Left ventricle myocardium superior (tissue), 1 donor: ENCODE data around the gene LRBA. TPM values are rescaled to one million over a fixed set of nuclear protein-coding genes. Genes with fewer than 3 reads are reported as not detected.

Source experiments
- ATAC-seq: fragments of 200-7000 bp; cut with Tn5 transposase; one replicate; pipeline ENCODE4 v1.9.1; 2020; ENCODE audit warnings: mild to moderate bottlenecking, moderate library complexity
- DNase-seq: peaks from one replicate; pipeline ENCODE4 v3.0.0-alpha.2; 2020
- intact Hi-C: fragments of 100-400 bp; cut with micrococcal nuclease; formaldehyde crosslinking; loops from one replicate; pipeline ENCODE4 v1.11.0; 2022
- total RNA-seq: library from RNA; stranded (reverse); fragmentation: NEBNext Ultra II Directional; extraction: Animal tissue kit (Norgen Biotek cat#: 25700); gene quantifications from one replicate; pipeline ENCODE4 v1.2.1, GENCODE V29; 2021
- donor health status: DM: no; HTN: yes; CAD: no; lungs with severe emphysema.

The LRBA gene
- total RNA-seq, 1 donor from 2014 or later = 21.4 TPM

GRCh38 chr4:150720973-150721518 is 294.0 kb downstream of the LRBA start:
- DNase-seq (no peak), ATAC-seq (no peak)
- intact Hi-C loops = no loop called here

- no peak for ATAC-seq
- intact Hi-C loops = no loop called here
- no peak for DNase-seq
These were observed 297.1 kb downstream of the LRBA start for GRCh38 chr4:150717952-150718351.

GRCh38 chr4:150714462-150715438 is 300.3 kb downstream of the LRBA start:
- ATAC-seq (no peak), DNase-seq (no peak)
- intact Hi-C loops = no loop called here

DNA sequence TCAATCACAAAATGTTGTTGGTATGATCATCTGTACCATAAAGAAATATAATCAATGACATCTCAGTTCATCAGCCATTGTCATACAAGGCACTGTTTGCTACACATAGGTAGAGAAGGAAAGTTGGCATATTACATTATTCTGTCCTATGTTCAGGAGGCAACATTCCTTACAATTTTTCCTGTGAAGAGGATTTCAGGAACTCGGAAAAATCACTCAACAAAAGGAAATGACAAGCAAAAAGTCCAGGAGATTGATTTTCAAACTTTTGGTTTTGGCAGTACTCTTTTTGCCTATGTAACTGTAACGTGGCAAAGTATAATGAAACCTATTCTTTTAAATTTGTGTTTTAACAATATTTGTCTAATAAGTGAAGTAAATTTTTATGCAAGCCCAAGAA is 301.8 kb downstream of the LRBA start:
- intact Hi-C loops = no loop called here
- ATAC-seq (no peak), DNase-seq (no peak)

DNA sequence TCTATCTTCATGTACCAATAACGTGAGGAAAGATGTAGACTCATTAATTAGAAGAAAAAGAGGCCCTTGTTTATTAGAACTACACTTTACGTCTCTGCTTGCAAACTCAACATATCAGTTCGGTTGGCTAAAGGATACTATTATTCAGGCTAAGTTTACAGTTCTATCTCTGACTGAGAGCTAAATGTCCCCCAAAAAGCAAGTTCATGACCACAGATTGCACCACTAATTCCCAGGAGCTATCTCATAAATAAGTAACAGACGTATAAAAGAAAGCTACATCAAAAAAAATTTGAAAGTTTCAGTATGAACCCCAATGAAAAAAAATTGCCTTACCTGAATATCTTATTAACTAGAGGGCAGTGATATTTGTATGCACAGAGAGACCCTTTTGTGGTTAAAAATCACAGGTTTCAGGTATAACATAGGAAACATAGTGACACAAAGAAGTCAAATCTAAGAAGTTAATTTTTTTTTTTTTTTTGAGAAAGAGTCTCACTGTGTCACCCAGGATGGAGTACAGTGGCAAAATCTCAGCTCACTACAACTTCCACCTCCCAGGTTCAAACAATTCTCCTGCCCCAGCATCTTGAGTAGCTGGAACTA is 304.2 kb downstream of the LRBA start:
- ATAC-seq = no peak

DNA sequence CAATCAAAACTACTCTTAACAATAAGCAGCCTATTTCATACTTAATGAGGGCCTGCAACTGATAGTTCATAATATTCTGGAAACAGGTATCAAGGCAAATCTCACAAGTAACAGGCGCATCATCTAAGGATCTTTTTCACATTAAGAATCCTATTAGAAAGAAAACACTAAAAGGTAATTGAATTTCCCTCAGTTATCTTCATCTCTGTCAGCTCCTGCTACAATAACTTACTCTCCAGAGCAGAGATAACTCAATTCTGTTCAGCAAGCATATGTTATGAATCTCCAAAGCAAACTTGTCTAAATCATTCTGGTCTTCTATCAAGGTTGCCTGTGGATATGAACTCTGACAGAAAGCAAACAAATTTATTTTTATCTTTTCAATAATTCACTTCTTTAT is 307.1 kb downstream of the LRBA start:
- ATAC-seq (no peak), DNase-seq (no peak)
- intact Hi-C loops = no loop called here

More for the DNA sequence above, 304.2 kb downstream of the LRBA start:
- no peak for DNase-seq
- intact Hi-C loops = no loop called here

- intact Hi-C loops = loop anchor here (10.0 kb wide), 1 partner anchor 55 kb away; no protein-coding TSS in a partner anchor
- DNase-seq = no peak
- ATAC-seq = no peak
These were observed 315.5 kb downstream of the LRBA start for GRCh38 chr4:150699599-150699998.

- no peak for ATAC-seq
- intact Hi-C loops = loop anchor here (10.0 kb wide), 1 partner anchor 60 kb away; no protein-coding TSS in a partner anchor
- DNase-seq = no peak
These were observed 319.9 kb downstream of the LRBA start for GRCh38 chr4:150695162-150695561.

DNA sequence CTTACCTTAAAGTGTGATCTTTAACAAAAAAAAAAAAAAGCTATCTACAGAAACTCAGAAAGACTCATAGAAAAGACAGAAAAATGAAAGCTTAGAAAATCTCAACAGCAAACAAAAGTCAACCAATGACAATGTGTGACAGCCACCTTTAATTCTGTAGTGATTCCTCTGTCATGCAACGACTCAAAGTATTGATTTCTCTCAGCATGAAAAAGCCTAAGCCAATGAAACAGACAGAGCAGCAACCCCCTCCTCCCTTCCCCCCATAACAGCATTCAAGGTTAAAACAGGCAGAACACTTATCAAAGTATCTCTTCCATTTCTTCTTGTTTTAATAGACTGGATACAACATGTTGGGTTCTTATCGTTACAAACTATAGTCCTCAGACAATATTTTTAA is 320.6 kb downstream of the LRBA start:
- intact Hi-C loops = loop anchor here (10.0 kb wide), 1 partner anchor 60 kb away; no protein-coding TSS in a partner anchor
- DNase-seq (no peak), ATAC-seq (no peak)

DNA sequence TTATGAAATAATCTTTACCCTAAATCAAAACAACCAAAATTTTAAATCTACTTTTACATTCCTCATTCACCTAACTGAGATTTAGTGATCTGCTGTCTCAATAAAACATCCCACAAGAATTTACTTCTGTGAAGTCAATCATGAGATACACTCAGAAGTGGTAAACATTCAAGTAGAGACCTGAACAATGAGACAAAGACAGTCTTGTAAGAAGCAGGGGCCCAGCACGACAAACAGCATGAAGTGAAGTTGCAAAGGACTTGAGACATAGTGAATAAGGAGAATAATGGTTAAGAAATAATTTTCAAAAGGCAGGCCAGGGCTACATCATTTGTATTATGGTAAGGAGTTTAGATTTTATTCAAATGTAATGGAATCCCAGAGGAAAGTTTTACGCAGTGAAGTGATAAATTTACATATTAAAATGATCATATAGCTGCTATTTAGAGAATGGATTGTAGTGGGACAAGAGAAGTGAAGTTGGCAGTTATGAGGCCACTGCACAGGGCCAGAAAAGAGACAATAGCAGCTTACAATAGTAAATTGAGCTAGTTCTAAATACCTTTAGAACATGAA is 331.2 kb downstream of the LRBA start:
- intact Hi-C loops = no loop called here
- ATAC-seq (no peak), DNase-seq (no peak)

DNA sequence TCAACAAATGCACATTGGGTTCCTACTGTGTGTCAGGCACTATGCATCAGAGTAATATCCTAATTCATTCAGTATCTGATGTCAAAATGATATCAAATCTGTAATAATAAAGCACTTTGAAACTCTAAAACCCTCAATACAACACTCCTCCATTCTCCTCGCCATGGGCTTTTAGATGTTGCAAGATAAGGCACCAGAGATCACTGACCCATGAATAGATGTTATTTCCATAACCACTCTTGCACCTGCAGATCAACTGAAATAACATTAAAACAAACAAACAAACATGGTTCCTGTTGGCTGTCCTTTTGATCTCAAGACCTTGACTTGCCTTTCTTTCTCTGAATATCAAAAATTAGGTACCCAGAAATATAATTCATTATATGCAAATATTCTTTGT is 333.0 kb downstream of the LRBA start:
- no peak for DNase-seq
- ATAC-seq = no peak
- intact Hi-C loops = no loop called here

GRCh38 chr4:150681063-150681462 is 334.0 kb downstream of the LRBA start:
- no peak for ATAC-seq
- DNase-seq = no peak
- intact Hi-C loops = no loop called here

DNA sequence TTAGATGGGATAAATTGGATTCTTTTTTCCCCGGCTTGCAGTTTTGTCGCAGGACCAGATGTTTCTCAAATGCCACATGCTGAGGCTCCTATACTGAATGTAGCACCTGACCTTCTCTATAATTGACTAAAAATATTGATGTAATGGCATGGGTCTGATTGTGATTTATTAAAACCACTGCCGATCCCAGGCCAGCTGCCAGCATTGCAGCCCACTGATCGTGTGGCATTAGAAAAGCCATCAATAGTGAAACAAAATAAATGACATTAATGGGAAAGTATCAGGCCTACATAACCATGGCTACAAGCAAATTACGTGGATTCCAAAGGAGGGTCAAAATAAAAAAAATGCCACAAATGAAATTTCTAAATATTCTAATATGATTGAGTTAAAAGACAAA is 334.4 kb downstream of the LRBA start:
- intact Hi-C loops = no loop called here
- ATAC-seq (no peak), DNase-seq (no peak)

DNA sequence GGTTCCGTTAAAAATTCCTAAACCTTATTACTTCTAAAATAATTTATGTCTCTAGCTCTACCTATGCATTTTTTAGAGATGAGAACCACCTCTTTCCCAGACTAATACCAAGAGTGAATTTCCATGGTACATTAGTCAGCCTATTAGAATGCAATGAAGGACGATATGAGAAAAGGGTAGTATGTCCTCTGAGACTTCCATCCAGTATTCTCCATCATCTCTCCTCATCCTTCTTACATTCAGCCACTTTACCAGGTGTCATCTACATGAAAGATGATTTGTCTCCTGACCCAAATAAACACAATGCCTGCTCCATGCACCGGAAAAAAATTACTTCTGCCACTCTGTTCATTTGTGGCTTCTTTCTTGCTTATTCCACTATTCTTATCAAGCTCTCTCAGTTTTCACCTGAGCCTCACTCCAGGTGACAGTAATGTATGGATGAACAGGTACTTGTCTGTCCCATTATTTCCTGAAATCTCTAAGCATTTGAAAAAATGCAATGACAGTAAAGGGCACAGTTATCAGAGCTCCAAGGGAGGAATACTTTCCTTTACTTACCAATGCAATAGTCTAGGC is 335.2 kb downstream of the LRBA start:
- intact Hi-C loops = no loop called here
- ATAC-seq = no peak
- no peak for DNase-seq

DNA sequence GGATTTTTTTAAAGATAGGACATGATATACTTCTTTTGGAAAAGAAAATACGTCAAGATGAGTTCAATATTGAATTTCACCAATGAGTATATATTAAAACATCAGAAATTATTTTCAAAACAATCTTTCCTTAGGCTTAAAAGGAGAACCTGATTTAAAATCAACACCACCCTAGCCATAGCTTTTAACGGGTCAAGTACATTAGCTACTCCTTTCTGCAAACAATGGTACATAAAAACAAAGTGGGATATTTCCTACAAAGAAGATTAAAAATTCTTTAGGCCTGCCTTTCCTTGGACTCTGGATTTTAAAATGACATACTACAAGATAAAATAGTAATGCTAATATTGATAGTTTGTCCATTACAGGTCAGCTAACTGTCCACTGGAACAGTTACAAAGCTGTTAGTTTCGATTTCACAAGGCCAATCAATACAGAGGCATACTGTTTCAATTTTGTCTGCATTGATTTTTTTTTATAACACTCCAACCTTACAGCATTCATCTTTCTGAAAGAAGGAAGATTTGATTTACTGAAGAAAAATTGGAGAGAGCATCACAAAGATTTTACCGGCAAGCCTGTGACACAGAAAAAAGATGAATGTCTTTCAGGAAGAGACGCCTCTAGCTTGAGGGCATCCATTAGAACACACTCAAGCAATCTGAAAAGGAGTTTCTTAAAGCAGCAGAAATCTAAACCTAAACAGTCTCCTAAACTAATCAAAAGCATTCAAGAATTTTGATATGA is 335.9 kb downstream of the LRBA start:
- intact Hi-C loops = no loop called here
- ATAC-seq (no peak), DNase-seq (no peak)

DNA sequence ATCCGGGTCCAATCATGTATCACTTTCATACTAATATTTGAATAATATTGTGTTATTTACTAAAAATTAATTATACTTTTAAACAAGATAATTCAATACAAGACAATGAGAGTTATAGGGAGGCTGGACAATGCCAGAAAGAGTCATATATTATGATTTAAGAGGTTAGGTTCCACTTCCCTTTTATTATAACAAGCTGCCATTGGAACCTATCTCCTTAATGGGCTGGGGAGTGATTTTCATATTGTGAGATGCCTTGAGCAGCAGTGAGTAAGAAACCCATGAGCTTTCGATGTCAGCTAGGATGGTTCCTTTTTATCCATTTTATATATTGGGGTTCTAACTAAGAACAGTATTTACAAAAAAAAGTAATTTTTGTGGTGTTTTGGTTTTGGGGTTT is 341.3 kb downstream of the LRBA start:
- DNase-seq (no peak), ATAC-seq (no peak)
- intact Hi-C loops = no loop called here

DNA sequence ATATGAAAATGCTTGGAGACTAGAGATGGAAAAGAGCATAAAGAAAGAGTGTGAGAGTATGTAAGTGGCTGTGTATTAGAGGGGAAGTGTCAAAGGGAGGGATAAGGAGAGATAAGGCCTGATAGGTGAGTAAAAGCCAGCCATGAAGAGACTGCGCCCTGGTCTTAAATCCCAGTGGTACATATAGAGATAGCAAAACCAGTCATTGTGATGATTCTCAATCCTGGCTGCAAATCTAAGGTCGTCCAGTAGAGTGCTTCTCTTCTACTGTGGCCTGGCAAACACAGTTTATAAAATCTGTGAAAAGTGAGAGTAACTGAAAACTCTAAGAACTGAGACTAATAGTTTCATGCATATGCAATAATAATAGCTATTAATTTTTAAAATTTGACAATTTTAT is 346.3 kb downstream of the LRBA start:
- intact Hi-C loops = no loop called here
- no peak for DNase-seq
- ATAC-seq = no peak

- intact Hi-C loops = no loop called here
- ATAC-seq = no peak
- no peak for DNase-seq
These were observed 350.1 kb downstream of the LRBA start for GRCh38 chr4:150664935-150665334.

- DNase-seq = no peak
- intact Hi-C loops = no loop called here
- ATAC-seq = no peak
These were observed 352.4 kb downstream of the LRBA start for GRCh38 chr4:150662686-150663085.
